Measurements from ENCODE around the gene MEIS2. TPM values are rescaled to one million over a fixed set of nuclear protein-coding genes. Genes with fewer than 3 reads are reported as not detected.

Gene MEIS2
- polyA plus RNA-seq, 1 donor from 2014 or later: 825 TPM

GRCh38 chr15:36925049-36925448 lies 175.3 kb downstream of the MEIS2 start:
- Histone ChIP-seq H4K20me1 (ENCODE audit: insufficient read depth) (peaks cover 49% of the 10 kb centered on the region), H3K27me3 (ENCODE audit: insufficient read depth, low read depth, low read length) (no peaks in the 10 kb centered on the region), H3K79me2 (replicated peaks; ENCODE audit: insufficient read depth, low read length) (peaks cover 53% of the 10 kb centered on the region), H3K36me3 (ENCODE audit: insufficient read depth, low read length) (peaks cover 31% of the 10 kb centered on the region), H3K4me2 (ENCODE audit: low read length) (no peak overlapping the region), H3K9me3 (ENCODE audit: low read length) (no peaks in the 10 kb centered on the region), H2AFZ (ENCODE audit: low read depth, low read length) (no peak overlapping the region), H3K27ac (ENCODE audit: low read length) (no peak overlapping the region), H3K4me3 (ENCODE audit: low read length) (no peak overlapping the region), H3K9me2 (ENCODE audit: insufficient read depth, low read length) (no peaks in the 10 kb centered on the region), H3K9ac (ENCODE audit: low read length) (no peak overlapping the region), H3F3A (ENCODE audit: insufficient read depth, low read length, poor library complexity, severe bottlenecking) (peaks cover 9% of the 10 kb centered on the region)
- TF ChIP-seq POLR2AphosphoS5 (IDR thresholded peaks at IDR 0.05) (no peak), MXI1 (conservative IDR thresholded peaks at IDR 0.05; ENCODE audit: poor library complexity, severe bottlenecking) (no peak), SMC3 (conservative IDR thresholded peaks at IDR 0.05; ENCODE audit: poor library complexity) (no peak), CTCF (IDR thresholded peaks at IDR 0.05; ENCODE audit: poor library complexity, severe bottlenecking) (no peak), TAF1 (IDR thresholded peaks at IDR 0.05; ENCODE audit: low read depth) (no peak), RAD21 (conservative IDR thresholded peaks at IDR 0.05) (no peak), EZH2 (IDR thresholded peaks at IDR 0.05; ENCODE audit: borderline replicate concordance, insufficient read depth, low read length, poor library complexity, severe bottlenecking) (no peak), REST (IDR thresholded peaks at IDR 0.05; ENCODE audit: borderline replicate concordance) (no peak), EP300 (conservative IDR thresholded peaks at IDR 0.05; ENCODE audit: poor library complexity, severe bottlenecking) (no peak)

GRCh38 chr15:36924034-36924433 lies 176.3 kb downstream of the MEIS2 start:
- Histone ChIP-seq H3K27me3 (ENCODE audit: insufficient read depth, low read depth, low read length) (no peaks in the 10 kb centered on the region), H3K9ac (ENCODE audit: low read length) (no peak overlapping the region), H3K36me3 (ENCODE audit: insufficient read depth, low read length) (peaks cover 27% of the 10 kb centered on the region), H4K20me1 (ENCODE audit: insufficient read depth) (peaks cover 45% of the 10 kb centered on the region), H3K79me2 (replicated peaks; ENCODE audit: insufficient read depth, low read length) (peaks cover 48% of the 10 kb centered on the region), H3K27ac (ENCODE audit: low read length) (no peak overlapping the region), H3K4me2 (ENCODE audit: low read length) (no peak overlapping the region), H3K4me3 (ENCODE audit: low read length) (no peak overlapping the region), H3K9me3 (ENCODE audit: low read length) (no peaks in the 10 kb centered on the region), H3F3A (ENCODE audit: insufficient read depth, low read length, poor library complexity, severe bottlenecking) (peaks cover 13% of the 10 kb centered on the region), H2AFZ (ENCODE audit: low read depth, low read length) (no peak overlapping the region), H3K9me2 (ENCODE audit: insufficient read depth, low read length) (no peaks in the 10 kb centered on the region)
- TF ChIP-seq POLR2AphosphoS5 (IDR thresholded peaks at IDR 0.05) (no peak), EP300 (conservative IDR thresholded peaks at IDR 0.05; ENCODE audit: poor library complexity, severe bottlenecking) (no peak), SMC3 (conservative IDR thresholded peaks at IDR 0.05; ENCODE audit: poor library complexity) (no peak), REST (IDR thresholded peaks at IDR 0.05; ENCODE audit: borderline replicate concordance) (no peak), CTCF (IDR thresholded peaks at IDR 0.05; ENCODE audit: poor library complexity, severe bottlenecking) (no peak), RAD21 (conservative IDR thresholded peaks at IDR 0.05) (no peak), TAF1 (IDR thresholded peaks at IDR 0.05; ENCODE audit: low read depth) (no peak), MXI1 (conservative IDR thresholded peaks at IDR 0.05; ENCODE audit: poor library complexity, severe bottlenecking) (no peak), EZH2 (IDR thresholded peaks at IDR 0.05; ENCODE audit: borderline replicate concordance, insufficient read depth, low read length, poor library complexity, severe bottlenecking) (no peak)
